TTC549 (cell line): ENCODE data around the gene P2RX4.
"Not testable (repeated sequence)": the region's sequence is repeated elsewhere in the genome, so short reads cannot be mapped to it uniquely, and the experiment has no call there.

Experiments
- FAIRE-seq: peaks from 2 replicates; lab custom pipeline; 2012; peaks lifted over from hg19 to GRCh38; lab: Jason Lieb, UNC

The P2RX4 gene

DNA sequence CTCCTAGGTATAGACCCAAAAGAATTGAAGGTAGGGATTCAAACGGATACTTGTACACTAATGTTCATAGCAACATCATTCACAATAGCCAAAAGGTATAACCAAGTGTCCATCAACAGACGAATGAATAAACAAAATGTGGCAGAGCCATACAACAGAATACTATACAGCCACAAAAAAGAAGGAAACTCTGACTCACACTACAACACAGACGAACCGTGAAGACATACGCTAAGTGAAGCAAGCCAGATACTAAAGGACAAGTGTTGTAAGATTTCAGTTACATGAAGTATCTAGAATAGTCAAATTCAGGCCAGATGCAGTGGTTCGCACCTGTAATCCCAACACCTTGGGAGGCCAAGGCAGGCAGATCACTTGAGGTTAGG, 67.4 kb downstream of the P2RX4 start:
- FAIRE-seq, result no peak

DNA sequence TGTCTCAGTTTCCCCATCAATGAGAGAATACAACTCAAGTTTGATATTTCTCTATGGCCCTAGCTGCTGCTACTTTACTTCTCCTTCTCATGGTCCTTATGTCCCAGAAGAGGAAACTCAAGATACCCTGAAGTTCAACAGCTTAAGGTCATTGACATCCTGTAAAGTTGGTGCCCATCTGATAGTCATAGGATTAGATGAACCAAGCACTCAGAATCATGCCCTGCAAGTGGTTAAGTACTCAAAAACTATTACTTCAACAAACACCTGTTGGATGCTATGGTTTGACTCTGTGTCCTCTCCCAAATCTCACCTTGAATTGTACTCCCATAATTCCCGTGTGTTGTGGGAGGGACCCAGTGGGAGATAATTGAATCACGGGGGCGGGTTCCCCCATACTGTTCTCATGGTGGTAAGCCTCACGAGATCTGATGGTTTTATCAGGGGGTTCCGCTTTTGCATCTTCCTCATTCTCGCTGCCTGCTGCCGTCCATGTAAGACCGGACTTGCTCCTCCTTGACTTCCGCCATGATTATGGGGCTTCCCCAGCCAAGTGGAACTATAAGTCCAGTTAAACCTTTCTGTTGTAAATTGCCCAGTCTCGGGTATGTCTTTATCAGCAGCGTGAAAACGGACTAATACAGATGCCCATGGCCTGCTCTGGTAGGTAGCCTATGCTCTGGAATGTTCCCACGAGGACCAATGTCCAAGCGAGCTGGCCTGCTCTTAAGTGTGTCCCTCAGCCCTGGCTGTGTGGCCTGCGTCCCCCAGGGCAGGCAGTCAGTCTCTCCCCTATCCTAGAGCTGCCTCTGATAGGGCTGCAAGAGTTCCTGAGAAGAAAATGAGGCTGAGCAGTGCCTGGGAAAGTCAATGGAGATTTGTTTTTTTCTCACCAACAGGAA, 68.5 kb downstream of the P2RX4 start:
- no peak for FAIRE-seq

DNA sequence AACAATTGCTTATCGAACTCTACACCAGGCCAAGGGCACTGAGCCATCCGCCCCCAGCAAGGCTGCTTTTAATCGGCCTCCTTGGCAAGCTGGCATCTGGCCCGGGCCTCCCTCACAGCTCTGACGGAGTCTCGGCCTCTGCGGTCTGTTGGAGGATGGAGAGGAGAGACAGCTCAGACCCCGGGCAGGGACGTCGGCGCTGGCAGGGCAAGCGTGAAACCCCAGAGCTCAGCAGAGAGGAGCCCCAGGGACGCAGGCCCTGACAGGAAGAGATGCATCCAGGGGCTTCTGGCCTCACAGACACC, 69.1 kb downstream of the P2RX4 start:
- FAIRE-seq, result no peak

GRCh38 chr12:121279507-121279915, 69.6 kb downstream of the P2RX4 start:
- no peak for FAIRE-seq

DNA sequence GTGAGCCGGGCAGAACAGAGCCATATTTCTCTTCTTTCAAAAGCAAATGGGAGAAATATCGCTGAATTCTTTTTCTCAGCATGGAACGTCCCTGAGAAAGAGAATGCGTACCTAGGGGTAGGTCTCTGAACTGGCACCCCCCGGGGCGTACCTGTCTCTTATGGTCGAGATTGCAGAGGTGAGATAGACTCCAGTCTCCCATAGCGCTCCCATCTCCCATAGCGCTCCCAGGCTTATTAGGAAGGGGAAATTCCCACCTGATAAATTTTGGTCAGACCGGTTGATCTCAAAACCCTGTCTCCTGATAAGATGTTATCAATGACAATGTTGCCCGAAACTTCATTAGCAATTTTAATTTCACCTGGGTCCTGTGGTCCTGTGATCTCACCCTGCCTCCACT, 70.6 kb downstream of the P2RX4 start:
- not testable (repeated sequence) for FAIRE-seq

GRCh38 chr12:121281116-121281515, 71.2 kb downstream of the P2RX4 start:
- not testable (repeated sequence) for FAIRE-seq

DNA sequence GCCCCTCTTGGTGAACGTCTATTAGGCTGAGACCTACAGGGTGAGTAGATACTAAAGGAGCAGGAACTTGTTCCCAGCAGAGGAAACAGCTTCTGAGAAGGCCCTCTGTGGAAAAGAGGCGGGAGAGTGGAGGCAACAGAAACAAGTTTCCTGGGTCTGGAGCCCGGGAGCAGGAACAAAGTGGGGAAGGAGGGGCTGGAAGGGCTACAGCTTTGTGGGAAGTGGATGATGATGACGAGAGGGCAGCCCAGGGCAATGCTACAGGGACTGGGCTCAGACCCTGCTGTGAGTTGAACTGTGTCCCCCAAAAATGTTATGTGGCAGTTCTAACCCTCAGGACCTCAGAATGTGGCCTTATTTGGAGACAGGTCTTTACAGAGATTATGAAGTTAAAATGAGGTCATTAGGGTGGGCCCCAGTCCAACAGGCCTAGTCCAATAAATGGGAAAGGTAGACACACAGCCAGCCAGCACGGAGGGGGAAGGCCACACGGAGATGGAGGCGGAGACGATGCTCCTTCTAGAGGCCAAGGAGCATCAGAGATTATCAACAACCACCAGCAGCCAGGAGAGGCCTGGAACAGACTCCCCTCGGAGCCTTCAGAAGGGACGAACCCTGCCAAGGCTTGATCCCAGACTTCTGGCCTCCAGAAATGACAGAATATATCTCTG, 72.3 kb downstream of the P2RX4 start:
- no peak for FAIRE-seq

- FAIRE-seq, result not testable (repeated sequence)
These were observed 73.0 kb downstream of the P2RX4 start for GRCh38 chr12:121282910-121283309.

- FAIRE-seq, result no peak
These were observed 73.5 kb downstream of the P2RX4 start for GRCh38 chr12:121283388-121283787.
